ENCODE data around the gene GLB1L3.

Gene GLB1L3

DNA sequence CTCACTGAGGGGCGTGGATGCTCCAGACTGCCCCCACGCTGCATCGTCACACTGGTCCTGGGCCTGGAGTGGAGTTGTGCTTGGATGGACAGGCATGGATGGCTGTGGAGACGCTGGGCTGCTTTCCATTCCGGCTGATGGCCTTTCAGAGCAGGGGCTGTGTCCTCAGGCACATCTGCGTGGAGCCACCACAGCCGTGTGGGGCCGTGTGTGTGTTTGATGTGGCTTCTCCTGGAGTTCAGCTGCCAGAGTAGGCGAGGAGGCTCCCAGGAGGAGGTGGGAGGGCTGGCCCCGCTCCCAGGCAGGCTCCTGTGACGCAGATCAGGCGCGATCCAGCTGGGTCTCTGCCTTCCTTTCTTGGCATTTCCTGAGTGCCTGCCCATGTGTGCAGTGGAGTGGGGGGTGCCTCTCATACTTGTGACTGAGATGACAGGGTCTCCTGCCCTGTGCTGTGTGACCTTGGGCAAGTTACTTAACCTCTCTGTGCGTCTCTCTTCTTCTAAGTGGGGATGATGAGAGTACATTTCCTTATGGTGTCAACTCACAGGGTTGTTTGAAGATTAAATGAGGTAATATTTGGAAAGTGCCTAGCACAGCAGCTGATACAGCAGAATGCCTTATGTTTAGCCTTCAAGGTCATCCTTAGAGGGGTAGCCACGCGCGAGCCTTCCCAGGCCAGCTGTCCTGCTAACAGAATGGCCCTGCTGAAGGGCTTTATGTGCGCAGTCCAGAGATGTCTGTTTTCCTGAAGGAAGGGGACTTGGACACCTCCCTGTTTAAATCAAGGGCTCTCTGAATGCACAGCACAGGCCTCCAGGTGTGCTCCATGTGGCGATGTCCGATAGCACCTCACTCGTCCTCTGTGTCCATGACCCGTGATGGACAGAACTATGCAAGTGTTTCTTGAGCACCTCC, 89.1 kb downstream of the GLB1L3 start:
- DNase-seq (ENCODE audit: low read depth), result no peak

DNA sequence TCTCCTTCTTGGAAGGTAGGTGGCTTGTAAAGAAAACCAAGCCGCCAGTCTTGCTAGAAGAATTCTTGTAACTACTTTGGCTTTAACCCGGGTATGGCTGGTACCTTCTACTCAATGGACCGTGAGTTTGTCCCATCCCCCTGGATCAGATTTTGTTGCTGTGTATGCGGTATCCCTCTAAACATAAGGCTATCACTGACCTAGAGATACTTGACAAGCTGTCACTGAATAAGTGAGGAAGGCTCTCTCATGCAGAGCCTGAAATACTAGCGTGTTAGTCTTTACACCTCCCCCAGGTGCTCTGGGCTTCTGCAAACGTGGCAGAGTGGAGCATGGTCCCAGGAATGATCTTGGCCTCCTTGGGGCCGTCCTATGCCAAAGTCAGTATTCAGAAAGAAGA, 90.1 kb downstream of the GLB1L3 start:
- DNase-seq (ENCODE audit: low read depth), result no peak
- TF ChIP-seq, protein P1, sequence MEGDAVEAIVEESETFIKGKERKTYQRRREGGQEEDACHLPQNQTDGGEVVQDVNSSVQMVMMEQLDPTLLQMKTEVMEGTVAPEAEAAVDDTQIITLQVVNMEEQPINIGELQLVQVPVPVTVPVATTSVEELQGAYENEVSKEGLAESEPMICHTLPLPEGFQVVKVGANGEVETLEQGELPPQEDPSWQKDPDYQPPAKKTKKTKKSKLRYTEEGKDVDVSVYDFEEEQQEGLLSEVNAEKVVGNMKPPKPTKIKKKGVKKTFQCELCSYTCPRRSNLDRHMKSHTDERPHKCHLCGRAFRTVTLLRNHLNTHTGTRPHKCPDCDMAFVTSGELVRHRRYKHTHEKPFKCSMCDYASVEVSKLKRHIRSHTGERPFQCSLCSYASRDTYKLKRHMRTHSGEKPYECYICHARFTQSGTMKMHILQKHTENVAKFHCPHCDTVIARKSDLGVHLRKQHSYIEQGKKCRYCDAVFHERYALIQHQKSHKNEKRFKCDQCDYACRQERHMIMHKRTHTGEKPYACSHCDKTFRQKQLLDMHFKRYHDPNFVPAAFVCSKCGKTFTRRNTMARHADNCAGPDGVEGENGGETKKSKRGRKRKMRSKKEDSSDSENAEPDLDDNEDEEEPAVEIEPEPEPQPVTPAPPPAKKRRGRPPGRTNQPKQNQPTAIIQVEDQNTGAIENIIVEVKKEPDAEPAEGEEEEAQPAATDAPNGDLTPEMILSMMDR (IDR thresholded peaks at IDR 0.05; ENCODE audit: insufficient read depth, low read depth, low read length, missing control alignments), result no peak
- H3K4me3 ChIP-seq (ENCODE audit: low read depth, low read length), result no peak overlapping the region

More for the DNA sequence above, 89.1 kb downstream of the GLB1L3 start:
- TF ChIP-seq, protein P1 (IDR thresholded peaks at IDR 0.05; ENCODE audit: insufficient read depth, low read depth, low read length, missing control alignments), result no peak
- no peak overlapping the region for H3K4me3 ChIP-seq (ENCODE audit: low read depth, low read length)

DNA sequence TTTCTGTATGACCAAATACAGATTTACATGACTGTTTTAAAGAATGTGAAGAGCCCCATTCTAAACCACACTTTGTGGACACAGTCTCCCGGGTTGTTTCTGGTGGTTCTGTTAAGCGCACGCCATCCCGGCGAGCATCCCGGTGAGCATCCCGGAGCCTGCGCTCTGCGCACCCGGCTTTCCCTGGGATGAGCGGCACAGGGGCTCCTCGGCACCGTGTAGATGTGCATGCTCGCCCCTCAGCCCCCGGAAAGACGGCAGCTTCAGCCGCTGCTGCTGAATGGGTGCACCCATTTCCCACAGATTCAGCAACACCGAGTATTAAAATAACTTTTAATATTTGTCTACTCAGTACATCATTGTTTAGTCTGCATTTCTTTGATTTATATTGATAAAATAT, 91.6 kb downstream of the GLB1L3 start:
- H3K4me3 ChIP-seq (ENCODE audit: low read depth, low read length), result no peak overlapping the region
- TF ChIP-seq, protein P1 (IDR thresholded peaks at IDR 0.05; ENCODE audit: insufficient read depth, low read depth, low read length, missing control alignments), result no peak
- DNase-seq (ENCODE audit: low read depth), result no peak

Data from GM12865 (cell line).